Ovary (tissue), 9 donors: Measurements from ENCODE around the gene IDUA. TPM values are rescaled to one million over a fixed set of nuclear protein-coding genes. Genes with fewer than 3 reads are reported as not detected.

Experiments
- DNase-seq, 5 donors: peaks; one replicate each; pipeline ENCODE4 v3.0.0-alpha.2; 2019 to 2020
- H3K27ac ChIP-seq, 2 donors: fragments of 200-600 bp; one replicate each; pipeline versions ENCODE4 v1.5.1 to v1.8.0; 2019 to 2022
- H3K27me3 ChIP-seq: fragments of 200-600 bp; one replicate; pipeline ENCODE4 v1.8.0; 2022
- H3K36me3 ChIP-seq: fragments of 200-600 bp; sonication (generic); one replicate; pipeline ENCODE4 v1.5.1; 2019
- H3K4me1 ChIP-seq: one replicate; pipeline ENCODE4 v1.8.1; 2013; ENCODE audit warnings: mild to moderate bottlenecking, moderate library complexity; ENCODE audit not compliant: insufficient read depth
- H3K4me3 ChIP-seq: fragments of 200-600 bp; sonication (generic); one replicate; pipeline ENCODE4 v1.5.1; 2017
- H3K9me3 ChIP-seq, 2 donors: fragments of 200-600 bp in 1 of 2; sonication (generic) in 1 of 2; one replicate each; pipeline versions ENCODE4 v1.5.1 to v1.8.1; 2013 to 2019; ENCODE audit warnings: mild to moderate bottlenecking in 1 of 2, moderate library complexity in 1 of 2
- CTCF ChIP-seq, 3 donors: fragments of 450-650 bp in 2 of 3; fragments of 200-600 bp in 1 of 3; IDR thresholded peaks; one replicate each; pipeline versions ENCODE4 v1.5.1 to v1.8.0; 2016 to 2022; ENCODE audit warnings: antibody characterized with exemption in 3 of 3, mild to moderate bottlenecking in 1 of 3
- EP300 ChIP-seq: sonication (generic); formaldehyde crosslinking; IDR thresholded peaks from one replicate; pipeline ENCODE4 v1.6.1; 2017; ENCODE audit warnings: antibody characterized with exemption
- POLR2A ChIP-seq: fragments of 450-650 bp; IDR thresholded peaks from one replicate; pipeline ENCODE4 v1.6.1; 2017; ENCODE audit warnings: antibody characterized with exemption, mild to moderate bottlenecking, moderate library complexity
- WGBS, 3 donors: extraction: QIAGEN DNeasy Blood & Tissue Kit in 1 of 3; methylation state at CpG; one replicate each; pipeline versions ENCODE4 v1.1.5 to v1.1.7; 2013 to 2017; 5-methylcytosine and 5-hydroxymethylcytosine counted together
- intact Hi-C, 4 donors: fragments of 100-400 bp; cut with DNase I; formaldehyde crosslinking; loops; one replicate each; pipeline versions ENCODE4 v1.11.0 to v1.15.1; 2022 to 2023
- polyA plus RNA-seq, 2 donors: library from polyadenylated mRNA; stranded (reverse); fragments of 200-250 nt in 1 of 2; fragments of 350-450 nt in 1 of 2; fragmentation: Illumina TruSeq in 1 of 2; extraction: RNeasy Lipid Tissue Mini Kit (QIAGEN cat#74804) in 1 of 2; gene quantifications; one replicate each; pipeline ENCODE4 v1.2.3, GENCODE V29; 2013 to 2014
- total RNA-seq, 7 donors: library from RNA; depleted of rRNA in 2 of 7; stranded (reverse); fragments of >200 nt in 2 of 7; fragmentation: NEBNext Ultra II Directional in 3 of 7; extraction: Animal tissue kit (Norgen Biotek cat#: 25700) in 3 of 7; gene quantifications; one replicate each; pipeline versions ENCODE4 v1.1.0 to v1.2.4, GENCODE V29; 2016 to 2023
- donor health status: DM: no; HTN: no; CAD: no; lungs with moderate emphysema.
- donor health status: DM: no; HTN: no; CAD: no.
- donor health status: Bipolar disorder and iron deficiency.
- donor health status: DM: yes; HTN: yes; CAD: no.
- donor health status: DM: no; HTN: no; CAD: no.
- donor health status: DM: yes; HTN: yes; CAD: no.

The IDUA gene
- total and polyA plus RNA-seq, 9 donors: 3.1 to 49.1 (median 31.8) TPM

GRCh38 chr4:1030031-1030430 is 43.2 kb downstream of the IDUA start:
- intact Hi-C loops: no loop called here
- DNase-seq: peak in 1 of 5 donors; percentile 67
- H3K27me3 ChIP-seq: no peaks in the 10 kb centered on the region
- H3K9me3 ChIP-seq: no peaks in the 10 kb centered on the region
- H3K36me3 ChIP-seq: no peaks in the 10 kb centered on the region
- WGBS, 3 donors: 38 to 43% (median 39%) methylated on average over 12 of the region's 12 CpGs
- H3K4me1 ChIP-seq: peaks cover 21% of the 10 kb centered on the region
- TF ChIP-seq POLR2A: no peak
- no peak for TF ChIP-seq EP300
- TF ChIP-seq CTCF (IDR thresholded peaks at IDR 0.05): no peak
- H3K27ac ChIP-seq: no peak overlapping the region
- no peak overlapping the region for H3K4me3 ChIP-seq

GRCh38 chr4:1030559-1030958 is 43.7 kb downstream of the IDUA start:
- intact Hi-C loops: no loop called here
- no peaks in the 10 kb centered on the region for H3K36me3 ChIP-seq
- TF ChIP-seq POLR2A (no peak), EP300 (no peak), CTCF (IDR thresholded peaks at IDR 0.05) (no peak)
- no peaks in the 10 kb centered on the region for H3K27me3 ChIP-seq
- H3K27ac ChIP-seq: no peak overlapping the region
- 20 to 40% (median 22%) methylated on average over 14 to 16 of the region's 16 CpGs for WGBS, 3 donors
- H3K4me3 ChIP-seq: no peak overlapping the region
- DNase-seq: peak in 2 of 5 donors; percentile 54 to 67
- H3K4me1 ChIP-seq: peaks cover 21% of the 10 kb centered on the region
- no peaks in the 10 kb centered on the region for H3K9me3 ChIP-seq

GRCh38 chr4:1031346-1031745 is 44.5 kb downstream of the IDUA start:
- intact Hi-C loops: no loop called here
- Histone ChIP-seq H3K9me3 (no peaks in the 10 kb centered on the region), H3K36me3 (no peaks in the 10 kb centered on the region), H3K27ac (no peak overlapping the region), H3K4me1 (peaks cover 21% of the 10 kb centered on the region), H3K27me3 (no peaks in the 10 kb centered on the region), H3K4me3 (no peak overlapping the region)
- WGBS, 3 donors: 76 to 88% (median 85%) methylated on average over 8 of the region's 8 CpGs
- DNase-seq: no peak
- TF ChIP-seq EP300: no peak
- TF ChIP-seq POLR2A: no peak
- no peak for TF ChIP-seq CTCF (IDR thresholded peaks at IDR 0.05)

- Histone ChIP-seq H3K4me3 (no peak overlapping the region), H3K36me3 (no peaks in the 10 kb centered on the region), H3K27me3 (no peaks in the 10 kb centered on the region), H3K4me1 (peaks cover 21% of the 10 kb centered on the region), H3K9me3 (no peaks in the 10 kb centered on the region), H3K27ac (no peak overlapping the region)
- 62 to 74% (median 65%) methylated on average over 36 to 37 of the region's 37 CpGs for WGBS, 3 donors
- intact Hi-C loops: no loop called here
- peak in 1 of 5 donors; percentile 53 for DNase-seq
- TF ChIP-seq EP300: no peak
- TF ChIP-seq POLR2A: no peak
- TF ChIP-seq CTCF (IDR thresholded peaks at IDR 0.05): no peak
Measured at GRCh38 chr4:1031956-1032795, 45.3 kb downstream of the IDUA start.
